GM10248 (cell line): ENCODE results near the gene MAN1C1.

Experiments
- CTCF ChIA-PET: fragments of 300-600 bp; sonication (Branson Sonifier 250); formaldehyde crosslinking; extraction: SDS; loops from one replicate; lab custom pipeline; 2021; ENCODE audit warnings: antibody characterized with exemption; lab: Yijun Ruan, JAX
- POLR2A ChIA-PET: fragments of 350-650 bp; sonication (Branson Sonifier 250); formaldehyde crosslinking; extraction: SDS; loops from one replicate; lab custom pipeline; 2020; ENCODE audit warnings: antibody characterized with exemption; lab: Yijun Ruan, JAX
- DNase-seq: peaks from one replicate; pipeline ENCODE4 v3.0.0; 2012; ENCODE audit errors: extremely low spot score
- CTCF ChIP-seq: IDR thresholded peaks from 2 replicates; pipeline ENCODE4 v1.5.1; 2012; ENCODE audit warnings: mild to moderate bottlenecking, low read depth; ENCODE audit errors: extremely low read depth, missing control alignments, control extremely low read depth

Gene MAN1C1

GRCh38 chr1:25781130-25781433 lies 164.5 kb downstream of the MAN1C1 start:
- CTCF ChIA-PET = interaction anchor here (1.2 kb wide), 1 partner anchor 12 kb away, joined by 3 read pairs; no protein-coding TSS in a partner anchor
- no peak for DNase-seq
- POLR2A ChIA-PET = no interaction called here
- TF ChIP-seq CTCF = no peak

GRCh38 chr1:25782608-25783201 lies 166.1 kb downstream of the MAN1C1 start:
- ChIA-PET POLR2A (no interaction called here), CTCF (interaction anchor here (1.2 kb wide), 1 partner anchor 15 kb away, joined by 3 read pairs; no protein-coding TSS in a partner anchor)
- no peak for TF ChIP-seq CTCF
- DNase-seq = no peak

GRCh38 chr1:25784575-25785051 lies 168.0 kb downstream of the MAN1C1 start:
- ChIA-PET POLR2A (interaction anchor here (0.7 kb wide), 1 partner anchor 254 kb away, joined by 3 read pairs; no protein-coding TSS in a partner anchor), CTCF (interaction anchor here (1.1 kb wide), 1 partner anchor 93 kb away, joined by 4 read pairs; no protein-coding TSS in a partner anchor)
- no peak for DNase-seq
- no peak for TF ChIP-seq CTCF

- ChIA-PET POLR2A (interaction anchor here (0.7 kb wide), 1 partner anchor 255 kb away, joined by 3 read pairs; no protein-coding TSS in a partner anchor), CTCF (interaction anchor here (1.1 kb wide), 1 partner anchor 94 kb away, joined by 4 read pairs; no protein-coding TSS in a partner anchor)
- no peak for TF ChIP-seq CTCF
- no peak for DNase-seq
These were observed 168.9 kb downstream of the MAN1C1 start for GRCh38 chr1:25785333-25786067.

- POLR2A ChIA-PET = interaction anchor here (0.6 kb wide), 1 partner anchor 951 kb away, joined by 3 read pairs; no protein-coding TSS in a partner anchor
- CTCF ChIA-PET = interaction anchor here (0.9 to 2.2 kb wide), 3 partner anchors 8 to 21 kb away, joined by 3 to 8 read pairs (median 3); no protein-coding TSS in a partner anchor
- no peak for TF ChIP-seq CTCF
- no peak for DNase-seq
These were observed 170.5 kb downstream of the MAN1C1 start for GRCh38 chr1:25786887-25787759.

- no peak for TF ChIP-seq CTCF
- ChIA-PET POLR2A (no interaction called here), CTCF (interaction anchor here (0.9 to 2.2 kb wide), 2 partner anchors 10 to 22 kb away, joined by 3 to 8 read pairs; no protein-coding TSS in a partner anchor)
- DNase-seq = no peak
These were observed 171.2 kb downstream of the MAN1C1 start for GRCh38 chr1:25787760-25788166.
